CD14-positive monocyte (primary cell): ENCODE data around the gene PIEZO1. TPM values are rescaled to one million over a fixed set of nuclear protein-coding genes. Genes with fewer than 3 reads are reported as not detected.
A peak's percentile ranks its signal among the peaks of the same experiment; 100 is the strongest.

Experiments
- DNase-seq, 3 donors: peaks; one replicate each; pipeline ENCODE4 v3.0.0-alpha.2; 2011 to 2022
- H2AFZ ChIP-seq: 2 replicates; pipeline ENCODE4 v1.6.0; 2012; ENCODE audit warnings: mild to moderate bottlenecking, low read depth, low read length, inconsistent platforms; ENCODE audit not compliant: insufficient read depth, poor library complexity, severe bottlenecking
- H3K27ac ChIP-seq, 2 donors: 1 replicate in 1 of 2; 2 replicates in 1 of 2; pipeline ENCODE4 v1.5.1; 2012 to 2013; ENCODE audit warnings: low read length in 2 of 2, control low read depth in 1 of 2, inconsistent platforms in 1 of 2, low read depth in 1 of 2, mild to moderate bottlenecking in 1 of 2
- H3K27me3 ChIP-seq, 2 donors: one replicate each; pipeline versions ENCODE4 v1.6.0 to v1.6.1; 2011 to 2013; ENCODE audit warnings: low read length in 2 of 2; ENCODE audit not compliant: control insufficient read depth in 2 of 2, insufficient read depth in 2 of 2
- H3K36me3 ChIP-seq, 2 donors: replicated peaks in 1 of 2; 1 replicate in 1 of 2; 2 replicates in 1 of 2; pipeline versions ENCODE4 v1.5.1 to v1.6.1; 2012 to 2013; ENCODE audit warnings: low read length in 2 of 2, control low read depth in 1 of 2, inconsistent platforms in 1 of 2, mild to moderate bottlenecking in 1 of 2; ENCODE audit not compliant: insufficient read depth in 2 of 2, control insufficient read depth in 1 of 2
- H3K4me1 ChIP-seq, 2 donors: 1 replicate in 1 of 2; 2 replicates in 1 of 2; pipeline versions ENCODE4 v1.5.1 to v1.6.1; 2012 to 2013; ENCODE audit warnings: low read length in 2 of 2, control low read depth in 1 of 2, inconsistent platforms in 1 of 2, mild to moderate bottlenecking in 1 of 2, moderate library complexity in 1 of 2; ENCODE audit not compliant: insufficient read depth in 2 of 2, control insufficient read depth in 1 of 2
- H3K4me2 ChIP-seq: replicated peaks from 2 replicates; pipeline ENCODE3; 2012; ENCODE audit warnings: low read length, moderate library complexity, mild to moderate bottlenecking; ENCODE audit not compliant: poor library complexity, severe bottlenecking; ENCODE audit errors: extremely low read depth
- H3K4me3 ChIP-seq, 3 experiments: fragments of 200-600 bp in 1 of 3; sonication (generic) in 1 of 3; replicated peaks in 1 of 3; 1 replicate in 2 of 3; 2 replicates in 1 of 3; pipeline ENCODE4 v1.5.1; 2011 to 2013; ENCODE audit warnings: low read length in 3 of 3, mild to moderate bottlenecking in 3 of 3, control low read depth in 2 of 3, low read depth in 2 of 3, inconsistent platforms in 1 of 3, moderate library complexity in 1 of 3
- H3K79me2 ChIP-seq: 2 replicates; pipeline ENCODE4 v1.6.0; 2012; ENCODE audit warnings: mild to moderate bottlenecking, control low read depth, inconsistent platforms, low read length, moderate library complexity; ENCODE audit not compliant: insufficient read depth
- H3K9ac ChIP-seq: 2 replicates; pipeline ENCODE4 v1.6.0; 2017; ENCODE audit warnings: low read length, mild to moderate bottlenecking; ENCODE audit not compliant: insufficient read depth, poor library complexity, severe bottlenecking
- H3K9me3 ChIP-seq, 2 donors: replicated peaks in 1 of 2; 1 replicate in 1 of 2; 2 replicates in 1 of 2; pipeline versions ENCODE4 v1.5.1 to v1.6.1; 2012 to 2013; ENCODE audit warnings: low read length in 2 of 2, control low read depth in 1 of 2; ENCODE audit not compliant: control insufficient read depth in 1 of 2, insufficient read depth in 1 of 2
- H4K20me1 ChIP-seq: 2 replicates; pipeline ENCODE4 v1.6.0; 2012; ENCODE audit warnings: mild to moderate bottlenecking, low read length, control low read depth, moderate library complexity; ENCODE audit not compliant: insufficient read depth
- H3K27ac Mint-ChIP-seq, 7 donors: one replicate each; pipeline ENCODE4 v1.8.0; 2020; ENCODE audit warnings: mild to moderate bottlenecking in 7 of 7, mixed read lengths in 7 of 7, moderate library complexity in 6 of 7, inconsistent platforms in 2 of 7
- H3K27me3 Mint-ChIP-seq, 3 donors: one replicate each; pipeline ENCODE4 v1.8.0; 2021 to 2022; ENCODE audit warnings: low read depth in 3 of 3, mild to moderate bottlenecking in 3 of 3, mixed read lengths in 3 of 3, moderate library complexity in 3 of 3, inconsistent platforms in 1 of 3
- H3K36me3 Mint-ChIP-seq, 2 donors: one replicate each; pipeline ENCODE4 v1.8.0; 2020; ENCODE audit warnings: mixed read lengths in 2 of 2, inconsistent platforms in 1 of 2, mild to moderate bottlenecking in 1 of 2
- H3K4me1 Mint-ChIP-seq: one replicate; pipeline ENCODE4 v1.8.0; 2020; ENCODE audit warnings: mild to moderate bottlenecking, mixed read lengths
- H3K4me3 Mint-ChIP-seq, 2 donors: one replicate each; pipeline ENCODE4 v1.8.0; 2020; ENCODE audit warnings: mild to moderate bottlenecking in 2 of 2, mixed read lengths in 2 of 2, moderate library complexity in 1 of 2
- H3K9me3 Mint-ChIP-seq, 7 donors: one replicate each; pipeline ENCODE4 v1.8.0; 2020 to 2022; ENCODE audit warnings: mixed read lengths in 7 of 7, mild to moderate bottlenecking in 6 of 7, moderate library complexity in 6 of 7, inconsistent platforms in 2 of 7
- CTCF ChIP-seq: fragments of 200-600 bp; IDR thresholded peaks from one replicate; pipeline ENCODE4 v1.8.0; 2022; ENCODE audit warnings: antibody characterized with exemption, mild to moderate bottlenecking
- whole genome bisulfite sequencing: methylation state at CpG from one replicate; pipeline ENCODE4 v1.1.5; 2013; ENCODE audit warnings: missing lambda C conversion rate; ENCODE audit not compliant: insufficient coverage; 5-methylcytosine and 5-hydroxymethylcytosine counted together
- intact Hi-C, 2 donors: fragments of 100-400 bp; cut with micrococcal nuclease; formaldehyde crosslinking; loops; one replicate each; pipeline versions ENCODE4 v1.15.0 to v1.15.1; 2023
- polyA plus RNA-seq, 3 donors: library from polyadenylated mRNA; depleted of rRNA in 1 of 3; unstranded in 2 of 3; stranded (reverse) in 1 of 3; fragments of 300-500 nt in 2 of 3; fragments of >200 nt in 1 of 3; fragmentation: Illumina TruSeq in 2 of 3; gene quantifications; 1 replicate in 2 of 3; 2 replicates in 1 of 3; pipeline ENCODE4 v1.2.3, GENCODE V29; 2012 to 2021

PIEZO1 gene
- polyA plus RNA-seq, 3 donors: 10.2 to 405 (median 15.0) TPM

GRCh38 chr16:88716201-88716600, 68.8 kb downstream of the PIEZO1 start:
- peaks cover 50 to 77% of the 10 kb centered on the region in 2 donors for H3K36me3 Mint-ChIP-seq
- DNase-seq: no peak
- Histone ChIP-seq H3K9me3 (no peaks in the 10 kb centered on the region), H3K4me3 (no peak overlapping the region), H3K27ac (no peak overlapping the region), H3K4me2 (no peak overlapping the region), H3K27me3 (no peaks in the 10 kb centered on the region), H3K79me2 (no peaks in the 10 kb centered on the region), H4K20me1 (peaks cover 93% of the 10 kb centered on the region), H3K9ac (no peak overlapping the region), H2AFZ (no peak overlapping the region), H3K4me1 (no peaks in the 10 kb centered on the region), H3K36me3 (peaks cover 74 to 81% of the 10 kb centered on the region in 2 donors)
- H3K27ac Mint-ChIP-seq: no peak overlapping the region
- H3K4me1 Mint-ChIP-seq: no peaks in the 10 kb centered on the region
- no peaks in the 10 kb centered on the region for H3K27me3 Mint-ChIP-seq
- no peak overlapping the region for H3K4me3 Mint-ChIP-seq
- H3K9me3 Mint-ChIP-seq: no peaks in the 10 kb centered on the region
- no peak for TF ChIP-seq CTCF
- 95% methylated on average over 14 of the region's 15 CpGs for WGBS
- intact Hi-C loops: no loop called here

GRCh38 chr16:88715312-88716190, 69.5 kb downstream of the PIEZO1 start:
- no peak overlapping the region for H3K4me3 ChIP-seq
- H3K4me1 ChIP-seq: no peaks in the 10 kb centered on the region
- no peaks in the 10 kb centered on the region for H3K27me3 Mint-ChIP-seq
- H3K4me2 ChIP-seq: no peak overlapping the region
- H3K9ac ChIP-seq: no peak overlapping the region
- no peaks in the 10 kb centered on the region for H3K4me1 Mint-ChIP-seq
- intact Hi-C loops: no loop called here
- peaks cover 87% of the 10 kb centered on the region for H4K20me1 ChIP-seq
- no peak overlapping the region for H3K27ac ChIP-seq
- H3K79me2 ChIP-seq: no peaks in the 10 kb centered on the region
- peaks cover 44 to 71% of the 10 kb centered on the region in 2 donors for H3K36me3 Mint-ChIP-seq
- H3K27me3 ChIP-seq: no peaks in the 10 kb centered on the region
- H3K9me3 Mint-ChIP-seq: no peaks in the 10 kb centered on the region
- no peaks in the 10 kb centered on the region for H3K9me3 ChIP-seq
- DNase-seq: no peak
- TF ChIP-seq CTCF: no peak
- H3K27ac Mint-ChIP-seq: peak overlapping the region in 1 of 7 donors; percentile 60
- H2AFZ ChIP-seq: no peak overlapping the region
- H3K36me3 ChIP-seq: peaks cover 67 to 74% of the 10 kb centered on the region in 2 donors
- H3K4me3 Mint-ChIP-seq: no peak overlapping the region
- 95% methylated on average over 47 of the region's 57 CpGs for WGBS
